Brain microvascular endothelial cell (primary cell): ENCODE measurements around the gene MVK.
A peak's percentile ranks its signal among the peaks of the same experiment; 100 is the strongest.

Source experiments
- DNase-seq: peaks from one replicate; pipeline ENCODE4 v3.0.0-alpha.2; 2020
- H3K27ac ChIP-seq: fragments of 250-450 bp; sonication (Bioruptor Pico); 2 replicates; pipeline ENCODE4 v1.5.1; 2020; ENCODE audit warnings: mild to moderate bottlenecking, moderate library complexity
- H3K27me3 ChIP-seq: fragments of 250-450 bp; sonication (Bioruptor Pico); replicated peaks from 2 replicates; pipeline ENCODE4 v1.5.1; 2020; ENCODE audit warnings: mild to moderate bottlenecking
- H3K36me3 ChIP-seq: fragments of 250-450 bp; sonication (Bioruptor Pico); replicated peaks from 2 replicates; pipeline ENCODE4 v1.5.1; 2020; ENCODE audit warnings: mild to moderate bottlenecking
- H3K4me3 ChIP-seq: 2 replicates; pipeline ENCODE4 v1.5.1; 2011; ENCODE audit warnings: low read depth, mild to moderate bottlenecking, control low read depth, low read length, moderate library complexity
- in situ Hi-C: cut with HindIII; loops from 2 replicates; pipeline ENCODE4 v1.10.0; 2017; ENCODE audit warnings: low sequenced_read_pairs, low pct_ligation_motif_present
- TF ChIP-seq, protein P1 (sequence below): IDR thresholded peaks from 2 replicates; pipeline ENCODE4 v1.5.1; 2011; ENCODE audit warnings: low read depth, mild to moderate bottlenecking, moderate library complexity, low read length, control low read depth, inconsistent platforms; ENCODE audit errors: missing control alignments

The MVK gene

DNA sequence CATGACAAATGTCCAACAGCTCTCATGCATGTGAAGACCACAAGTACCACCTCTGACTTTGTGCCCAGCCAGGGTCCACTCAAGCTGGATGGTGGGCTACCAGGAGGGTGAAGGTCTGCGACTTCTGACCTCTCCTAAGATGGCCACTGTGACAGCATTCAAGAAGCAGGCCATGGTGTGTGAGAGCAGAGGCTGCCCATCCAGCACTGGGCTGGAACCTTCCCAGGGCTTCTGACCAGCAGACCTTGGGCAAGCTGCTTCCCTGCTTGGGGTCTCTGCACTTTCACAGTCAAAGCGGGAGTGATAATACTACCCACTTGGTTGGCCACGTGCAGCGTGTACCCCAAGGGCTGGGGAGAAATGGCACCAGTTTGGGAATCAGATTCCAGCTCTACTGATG, 10.7 kb upstream of the MVK start:
- H3K27ac ChIP-seq: no peak overlapping the region
- TF ChIP-seq, protein P1, sequence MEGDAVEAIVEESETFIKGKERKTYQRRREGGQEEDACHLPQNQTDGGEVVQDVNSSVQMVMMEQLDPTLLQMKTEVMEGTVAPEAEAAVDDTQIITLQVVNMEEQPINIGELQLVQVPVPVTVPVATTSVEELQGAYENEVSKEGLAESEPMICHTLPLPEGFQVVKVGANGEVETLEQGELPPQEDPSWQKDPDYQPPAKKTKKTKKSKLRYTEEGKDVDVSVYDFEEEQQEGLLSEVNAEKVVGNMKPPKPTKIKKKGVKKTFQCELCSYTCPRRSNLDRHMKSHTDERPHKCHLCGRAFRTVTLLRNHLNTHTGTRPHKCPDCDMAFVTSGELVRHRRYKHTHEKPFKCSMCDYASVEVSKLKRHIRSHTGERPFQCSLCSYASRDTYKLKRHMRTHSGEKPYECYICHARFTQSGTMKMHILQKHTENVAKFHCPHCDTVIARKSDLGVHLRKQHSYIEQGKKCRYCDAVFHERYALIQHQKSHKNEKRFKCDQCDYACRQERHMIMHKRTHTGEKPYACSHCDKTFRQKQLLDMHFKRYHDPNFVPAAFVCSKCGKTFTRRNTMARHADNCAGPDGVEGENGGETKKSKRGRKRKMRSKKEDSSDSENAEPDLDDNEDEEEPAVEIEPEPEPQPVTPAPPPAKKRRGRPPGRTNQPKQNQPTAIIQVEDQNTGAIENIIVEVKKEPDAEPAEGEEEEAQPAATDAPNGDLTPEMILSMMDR: no peak
- H3K4me3 ChIP-seq: no peak overlapping the region
- H3K27me3 ChIP-seq: no peaks in the 10 kb centered on the region
- in situ Hi-C loops: no loop called here
- DNase-seq: no peak
- H3K36me3 ChIP-seq: peaks cover 2% of the 10 kb centered on the region

DNA sequence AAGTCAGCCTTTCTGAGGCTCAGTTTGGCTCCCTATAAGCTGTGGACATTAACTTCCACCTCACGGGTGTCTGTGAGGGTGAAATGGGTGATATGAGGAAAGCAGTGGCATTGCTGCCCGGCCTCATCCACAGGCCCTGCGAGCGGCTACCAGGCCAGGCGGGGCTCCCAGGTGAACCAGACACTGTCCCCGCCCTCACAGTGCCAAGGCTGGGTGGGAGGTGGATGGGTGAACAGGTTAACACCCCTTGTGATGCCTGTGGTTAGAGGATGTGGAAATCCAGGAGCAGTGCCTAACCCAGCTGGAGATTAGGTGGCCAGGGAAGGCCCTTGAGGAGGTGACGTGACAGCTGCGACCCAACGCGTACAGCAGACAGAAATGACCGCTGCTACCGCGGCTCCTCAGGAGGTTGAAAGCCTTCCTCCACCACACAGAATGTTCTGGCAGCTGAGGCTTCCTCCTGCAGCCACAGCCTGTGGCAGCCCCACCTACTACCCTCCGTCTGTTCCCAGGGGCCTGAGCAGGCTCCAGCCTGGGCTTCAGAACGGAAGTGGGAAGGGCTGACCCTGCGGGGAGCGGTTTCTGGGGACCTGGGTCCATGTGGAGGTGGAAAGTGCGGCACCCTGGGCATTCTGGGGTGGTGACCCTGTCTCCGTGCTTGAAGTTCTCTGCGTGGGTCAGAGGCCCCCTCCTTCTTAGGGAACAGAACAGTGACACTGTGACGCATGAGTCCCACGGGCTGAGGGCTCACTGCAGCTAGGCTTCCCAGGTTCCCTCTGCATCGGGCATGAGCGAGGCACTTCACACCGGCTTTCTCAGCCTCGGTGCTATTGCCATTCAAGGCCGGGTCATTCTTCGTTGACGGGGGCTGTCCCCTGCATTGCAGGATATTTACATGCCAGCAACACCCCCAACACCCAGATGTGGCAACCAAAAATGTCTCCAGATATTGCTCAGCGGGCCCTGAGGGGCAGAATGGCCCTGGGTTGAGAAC, 10.0 kb upstream of the MVK start:
- Histone ChIP-seq H3K27me3 (no peaks in the 10 kb centered on the region), H3K36me3 (peaks cover 2% of the 10 kb centered on the region), H3K27ac (no peak overlapping the region), H3K4me3 (no peak overlapping the region)
- in situ Hi-C loops: no loop called here
- TF ChIP-seq, protein P1: no peak
- DNase-seq: peak; percentile 22

DNA sequence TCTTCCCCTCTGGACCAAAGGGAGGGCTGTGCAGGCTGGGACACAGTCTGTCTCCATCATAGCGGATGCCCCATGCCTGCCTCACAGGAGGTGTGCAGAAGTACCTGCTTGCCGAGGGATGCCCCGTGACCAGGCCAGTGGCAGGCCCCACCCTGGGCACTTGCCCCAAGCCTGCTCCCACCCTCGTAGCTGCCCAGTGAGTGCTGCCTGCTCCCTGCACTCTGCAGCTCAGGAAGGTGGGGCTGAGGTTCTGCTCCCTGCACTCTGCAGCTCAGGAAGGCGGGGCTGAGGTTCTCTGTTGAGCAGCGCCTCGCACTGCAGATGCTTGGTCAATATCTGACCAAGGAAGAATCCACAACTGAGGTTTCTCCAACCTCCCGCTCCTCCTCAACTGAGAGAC, 7.2 kb upstream of the MVK start:
- TF ChIP-seq, protein P1: no peak
- no peak overlapping the region for H3K4me3 ChIP-seq
- H3K36me3 ChIP-seq: peaks cover 2% of the 10 kb centered on the region
- no peak for DNase-seq
- H3K27ac ChIP-seq: no peak overlapping the region
- in situ Hi-C loops: no loop called here
- H3K27me3 ChIP-seq: no peaks in the 10 kb centered on the region

DNA sequence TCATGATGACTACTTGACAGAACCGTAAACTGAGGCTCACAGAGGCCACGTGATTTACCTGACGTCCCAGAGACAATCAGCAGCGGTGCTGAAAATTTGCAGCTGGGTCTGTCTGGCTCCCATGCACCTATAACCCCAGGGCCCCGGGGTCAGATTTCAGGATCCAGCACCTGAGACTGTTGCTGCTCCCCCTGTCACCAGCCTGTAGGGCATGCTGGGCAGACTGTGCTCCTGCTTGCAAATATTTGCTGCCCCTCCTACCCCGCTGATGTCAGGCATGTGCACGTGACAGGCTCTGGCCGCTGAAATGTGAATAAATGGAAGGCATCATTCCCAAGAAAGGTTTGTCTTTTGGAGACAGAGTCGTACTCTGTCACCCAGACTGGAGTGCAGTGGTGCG, 6.3 kb upstream of the MVK start:
- in situ Hi-C loops: no loop called here
- Histone ChIP-seq H3K27me3 (no peaks in the 10 kb centered on the region), H3K4me3 (no peak overlapping the region), H3K36me3 (peaks cover 2% of the 10 kb centered on the region), H3K27ac (no peak overlapping the region)
- no peak for DNase-seq
- TF ChIP-seq, protein P1: no peak

DNA sequence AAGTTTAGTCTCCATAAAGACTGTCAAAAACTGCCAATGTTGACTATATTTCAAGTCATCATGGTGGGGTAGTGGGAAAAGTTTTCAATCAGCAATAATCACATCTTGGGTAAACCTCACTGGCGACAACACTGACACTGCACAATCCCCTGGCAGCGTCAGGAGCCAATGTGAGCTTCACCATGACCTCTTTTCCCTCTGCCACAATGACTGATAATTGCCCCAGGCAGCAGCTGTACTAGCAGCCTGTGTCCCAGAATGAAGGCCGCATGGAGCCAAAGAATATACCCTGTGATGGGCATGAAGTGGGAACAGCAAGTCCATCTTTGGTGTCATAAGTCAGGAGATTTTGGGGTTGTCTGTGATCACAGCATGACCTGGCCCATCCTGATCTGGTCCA, 5.6 kb upstream of the MVK start:
- H3K27ac ChIP-seq: no peak overlapping the region
- H3K4me3 ChIP-seq: no peak overlapping the region
- H3K27me3 ChIP-seq: no peaks in the 10 kb centered on the region
- TF ChIP-seq, protein P1: no peak
- peaks cover 2% of the 10 kb centered on the region for H3K36me3 ChIP-seq
- no peak for DNase-seq
- in situ Hi-C loops: no loop called here
